CD14-positive monocyte (primary cell): Measurements from ENCODE around the gene NRG3. TPM values are rescaled to one million over a fixed set of nuclear protein-coding genes. Genes with fewer than 3 reads are reported as not detected.

Source experiments
- DNase-seq, 3 donors: peaks; one replicate each; pipeline ENCODE4 v3.0.0-alpha.2; 2011 to 2022
- H2AFZ ChIP-seq: 2 replicates; pipeline ENCODE4 v1.6.0; 2012; ENCODE audit warnings: mild to moderate bottlenecking, low read depth, low read length, inconsistent platforms; ENCODE audit not compliant: insufficient read depth, poor library complexity, severe bottlenecking
- H3K27ac ChIP-seq, 2 donors: 1 replicate in 1 of 2; 2 replicates in 1 of 2; pipeline ENCODE4 v1.5.1; 2012 to 2013; ENCODE audit warnings: low read length in 2 of 2, control low read depth in 1 of 2, inconsistent platforms in 1 of 2, low read depth in 1 of 2, mild to moderate bottlenecking in 1 of 2
- H3K27me3 ChIP-seq, 2 donors: one replicate each; pipeline versions ENCODE4 v1.6.0 to v1.6.1; 2011 to 2013; ENCODE audit warnings: low read length in 2 of 2; ENCODE audit not compliant: control insufficient read depth in 2 of 2, insufficient read depth in 2 of 2
- H3K36me3 ChIP-seq, 2 donors: replicated peaks in 1 of 2; 1 replicate in 1 of 2; 2 replicates in 1 of 2; pipeline versions ENCODE4 v1.5.1 to v1.6.1; 2012 to 2013; ENCODE audit warnings: low read length in 2 of 2, control low read depth in 1 of 2, inconsistent platforms in 1 of 2, mild to moderate bottlenecking in 1 of 2; ENCODE audit not compliant: insufficient read depth in 2 of 2, control insufficient read depth in 1 of 2
- H3K4me1 ChIP-seq, 2 donors: 1 replicate in 1 of 2; 2 replicates in 1 of 2; pipeline versions ENCODE4 v1.5.1 to v1.6.1; 2012 to 2013; ENCODE audit warnings: low read length in 2 of 2, control low read depth in 1 of 2, inconsistent platforms in 1 of 2, mild to moderate bottlenecking in 1 of 2, moderate library complexity in 1 of 2; ENCODE audit not compliant: insufficient read depth in 2 of 2, control insufficient read depth in 1 of 2
- H3K4me2 ChIP-seq: replicated peaks from 2 replicates; pipeline ENCODE3; 2012; ENCODE audit warnings: low read length, moderate library complexity, mild to moderate bottlenecking; ENCODE audit not compliant: poor library complexity, severe bottlenecking; ENCODE audit errors: extremely low read depth
- H3K4me3 ChIP-seq, 3 experiments: fragments of 200-600 bp in 1 of 3; sonication (generic) in 1 of 3; replicated peaks in 1 of 3; 1 replicate in 2 of 3; 2 replicates in 1 of 3; pipeline ENCODE4 v1.5.1; 2011 to 2013; ENCODE audit warnings: low read length in 3 of 3, mild to moderate bottlenecking in 3 of 3, control low read depth in 2 of 3, low read depth in 2 of 3, inconsistent platforms in 1 of 3, moderate library complexity in 1 of 3
- H3K79me2 ChIP-seq: 2 replicates; pipeline ENCODE4 v1.6.0; 2012; ENCODE audit warnings: mild to moderate bottlenecking, control low read depth, inconsistent platforms, low read length, moderate library complexity; ENCODE audit not compliant: insufficient read depth
- H3K9ac ChIP-seq: 2 replicates; pipeline ENCODE4 v1.6.0; 2017; ENCODE audit warnings: low read length, mild to moderate bottlenecking; ENCODE audit not compliant: insufficient read depth, poor library complexity, severe bottlenecking
- H3K9me3 ChIP-seq, 2 donors: replicated peaks in 1 of 2; 1 replicate in 1 of 2; 2 replicates in 1 of 2; pipeline versions ENCODE4 v1.5.1 to v1.6.1; 2012 to 2013; ENCODE audit warnings: low read length in 2 of 2, control low read depth in 1 of 2; ENCODE audit not compliant: control insufficient read depth in 1 of 2, insufficient read depth in 1 of 2
- H4K20me1 ChIP-seq: 2 replicates; pipeline ENCODE4 v1.6.0; 2012; ENCODE audit warnings: mild to moderate bottlenecking, low read length, control low read depth, moderate library complexity; ENCODE audit not compliant: insufficient read depth
- H3K27ac Mint-ChIP-seq, 7 donors: one replicate each; pipeline ENCODE4 v1.8.0; 2020; ENCODE audit warnings: mild to moderate bottlenecking in 7 of 7, mixed read lengths in 7 of 7, moderate library complexity in 6 of 7, inconsistent platforms in 2 of 7
- H3K27me3 Mint-ChIP-seq, 3 donors: one replicate each; pipeline ENCODE4 v1.8.0; 2021 to 2022; ENCODE audit warnings: low read depth in 3 of 3, mild to moderate bottlenecking in 3 of 3, mixed read lengths in 3 of 3, moderate library complexity in 3 of 3, inconsistent platforms in 1 of 3
- H3K36me3 Mint-ChIP-seq, 2 donors: one replicate each; pipeline ENCODE4 v1.8.0; 2020; ENCODE audit warnings: mixed read lengths in 2 of 2, inconsistent platforms in 1 of 2, mild to moderate bottlenecking in 1 of 2
- H3K4me1 Mint-ChIP-seq: one replicate; pipeline ENCODE4 v1.8.0; 2020; ENCODE audit warnings: mild to moderate bottlenecking, mixed read lengths
- H3K4me3 Mint-ChIP-seq, 2 donors: one replicate each; pipeline ENCODE4 v1.8.0; 2020; ENCODE audit warnings: mild to moderate bottlenecking in 2 of 2, mixed read lengths in 2 of 2, moderate library complexity in 1 of 2
- H3K9me3 Mint-ChIP-seq, 7 donors: one replicate each; pipeline ENCODE4 v1.8.0; 2020 to 2022; ENCODE audit warnings: mixed read lengths in 7 of 7, mild to moderate bottlenecking in 6 of 7, moderate library complexity in 6 of 7, inconsistent platforms in 2 of 7
- CTCF ChIP-seq: fragments of 200-600 bp; IDR thresholded peaks from one replicate; pipeline ENCODE4 v1.8.0; 2022; ENCODE audit warnings: antibody characterized with exemption, mild to moderate bottlenecking
- WGBS: methylation state at CpG from one replicate; pipeline ENCODE4 v1.1.5; 2013; ENCODE audit warnings: missing lambda C conversion rate; ENCODE audit not compliant: insufficient coverage; 5-methylcytosine and 5-hydroxymethylcytosine counted together
- intact Hi-C, 2 donors: fragments of 100-400 bp; cut with micrococcal nuclease; formaldehyde crosslinking; loops; one replicate each; pipeline versions ENCODE4 v1.15.0 to v1.15.1; 2023
- polyA plus RNA-seq, 3 donors: library from polyadenylated mRNA; depleted of rRNA in 1 of 3; unstranded in 2 of 3; stranded (reverse) in 1 of 3; fragments of 300-500 nt in 2 of 3; fragments of >200 nt in 1 of 3; fragmentation: Illumina TruSeq in 2 of 3; gene quantifications; 1 replicate in 2 of 3; 2 replicates in 1 of 3; pipeline ENCODE4 v1.2.3, GENCODE V29; 2012 to 2021

NRG3 gene
- polyA plus RNA-seq, 3 donors = not detected

- WGBS = no CpG with 5 or more reads among the region's 2 CpGs
Observed at GRCh38 chr10:82221601-82222149, 346.7 kb downstream of the NRG3 start.

GRCh38 chr10:82228701-82229100 lies 353.7 kb downstream of the NRG3 start:
- Histone ChIP-seq H3K4me3 (no peak overlapping the region), H4K20me1 (no peaks in the 10 kb centered on the region), H3K4me1 (no peaks in the 10 kb centered on the region), H3K79me2 (no peaks in the 10 kb centered on the region), H3K27me3 (no peaks in the 10 kb centered on the region), H3K4me2 (no peak overlapping the region), H3K9ac (no peak overlapping the region), H3K27ac (no peak overlapping the region), H3K9me3 (peaks cover 0 to 6% of the 10 kb centered on the region in 2 donors), H2AFZ (no peak overlapping the region), H3K36me3 (no peaks in the 10 kb centered on the region)
- Mint-ChIP-seq H3K27ac (no peak overlapping the region), H3K27me3 (no peaks in the 10 kb centered on the region), H3K36me3 (no peaks in the 10 kb centered on the region), H3K4me3 (no peak overlapping the region), H3K9me3 (peaks cover 0 to 8% (median 4%) of the 10 kb centered on the region in 7 donors), H3K4me1 (no peaks in the 10 kb centered on the region)
- TF ChIP-seq CTCF = no peak
- intact Hi-C loops = no loop called here
- DNase-seq = no peak
- WGBS = 90% methylated on average over 3 of the region's 4 CpGs

More at GRCh38 chr10:82221601-82222149, 346.7 kb downstream of the NRG3 start:
- H3K27me3 Mint-ChIP-seq = no peaks in the 10 kb centered on the region
- H3K27ac Mint-ChIP-seq = no peak overlapping the region
- Histone ChIP-seq H3K4me1 (no peaks in the 10 kb centered on the region), H3K27me3 (no peaks in the 10 kb centered on the region), H3K4me3 (no peak overlapping the region), H4K20me1 (no peaks in the 10 kb centered on the region), H3K79me2 (no peaks in the 10 kb centered on the region), H3K9me3 (no peaks in the 10 kb centered on the region), H3K36me3 (no peaks in the 10 kb centered on the region), H3K9ac (no peak overlapping the region), H3K4me2 (no peak overlapping the region), H2AFZ (no peak overlapping the region), H3K27ac (no peak overlapping the region)
- no peaks in the 10 kb centered on the region for H3K36me3 Mint-ChIP-seq
- intact Hi-C loops = no loop called here
- no peak for TF ChIP-seq CTCF
- no peaks in the 10 kb centered on the region for H3K4me1 Mint-ChIP-seq
- H3K9me3 Mint-ChIP-seq = peaks cover 0 to 1% (median 0%) of the 10 kb centered on the region in 7 donors
- H3K4me3 Mint-ChIP-seq = no peak overlapping the region
- no peak for DNase-seq
